ENCODE results near the gene TUBG1.

Gene TUBG1

DNA sequence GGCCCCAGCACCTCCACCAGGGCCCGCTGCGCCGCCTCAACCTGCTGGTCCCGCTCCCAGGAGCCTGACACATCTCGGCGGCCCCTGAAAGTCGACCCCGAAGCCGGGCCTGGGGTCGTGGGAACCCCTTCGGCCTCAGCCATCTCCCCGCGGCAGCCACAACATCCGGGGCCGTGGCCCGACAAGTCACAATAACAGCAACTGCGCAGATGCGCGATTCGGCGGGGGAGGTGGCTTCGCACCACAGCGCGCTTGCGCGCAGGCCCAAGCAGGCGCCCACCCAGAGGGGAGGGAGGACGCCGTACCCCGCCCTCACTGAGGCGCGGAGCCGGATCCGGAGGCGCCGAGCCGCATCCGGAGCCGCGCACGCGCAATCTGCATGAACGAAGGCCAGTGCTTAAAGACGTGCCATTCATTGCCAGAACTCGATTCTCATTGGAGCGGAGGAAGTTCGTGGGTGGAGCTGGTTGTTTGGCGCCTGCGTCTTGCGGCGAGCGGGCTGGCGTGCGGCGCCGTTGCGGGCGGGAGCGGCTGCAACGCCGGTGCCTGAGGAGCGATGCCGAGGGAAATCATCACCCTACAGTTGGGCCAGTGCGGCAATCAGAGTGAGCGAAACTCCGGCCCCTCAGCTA is at the start of gene TUBG1, which contains the start of gene RETREG3:
Gene TUBG1, plus strand, starts transcription at position 502 of the 632 bp plus-strand sequence. Its CDS starts 55 bp downstream, at position 557.
Gene RETREG3, minus strand, starts transcription at position 193 of the 632 bp plus-strand sequence. Its CDS starts 50 bp downstream, at position 143.
- peak; percentile 99 for DNase-seq (ENCODE audit: low read depth)
- TF ChIP-seq, protein P1, sequence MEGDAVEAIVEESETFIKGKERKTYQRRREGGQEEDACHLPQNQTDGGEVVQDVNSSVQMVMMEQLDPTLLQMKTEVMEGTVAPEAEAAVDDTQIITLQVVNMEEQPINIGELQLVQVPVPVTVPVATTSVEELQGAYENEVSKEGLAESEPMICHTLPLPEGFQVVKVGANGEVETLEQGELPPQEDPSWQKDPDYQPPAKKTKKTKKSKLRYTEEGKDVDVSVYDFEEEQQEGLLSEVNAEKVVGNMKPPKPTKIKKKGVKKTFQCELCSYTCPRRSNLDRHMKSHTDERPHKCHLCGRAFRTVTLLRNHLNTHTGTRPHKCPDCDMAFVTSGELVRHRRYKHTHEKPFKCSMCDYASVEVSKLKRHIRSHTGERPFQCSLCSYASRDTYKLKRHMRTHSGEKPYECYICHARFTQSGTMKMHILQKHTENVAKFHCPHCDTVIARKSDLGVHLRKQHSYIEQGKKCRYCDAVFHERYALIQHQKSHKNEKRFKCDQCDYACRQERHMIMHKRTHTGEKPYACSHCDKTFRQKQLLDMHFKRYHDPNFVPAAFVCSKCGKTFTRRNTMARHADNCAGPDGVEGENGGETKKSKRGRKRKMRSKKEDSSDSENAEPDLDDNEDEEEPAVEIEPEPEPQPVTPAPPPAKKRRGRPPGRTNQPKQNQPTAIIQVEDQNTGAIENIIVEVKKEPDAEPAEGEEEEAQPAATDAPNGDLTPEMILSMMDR (IDR thresholded peaks at IDR 0.05; ENCODE audit: insufficient read depth, low read depth, low read length, missing control alignments): peak; percentile 16
- peak within 1 kb of the TSS; percentile 100 for H3K4me3 ChIP-seq (ENCODE audit: low read depth, low read length)

DNA sequence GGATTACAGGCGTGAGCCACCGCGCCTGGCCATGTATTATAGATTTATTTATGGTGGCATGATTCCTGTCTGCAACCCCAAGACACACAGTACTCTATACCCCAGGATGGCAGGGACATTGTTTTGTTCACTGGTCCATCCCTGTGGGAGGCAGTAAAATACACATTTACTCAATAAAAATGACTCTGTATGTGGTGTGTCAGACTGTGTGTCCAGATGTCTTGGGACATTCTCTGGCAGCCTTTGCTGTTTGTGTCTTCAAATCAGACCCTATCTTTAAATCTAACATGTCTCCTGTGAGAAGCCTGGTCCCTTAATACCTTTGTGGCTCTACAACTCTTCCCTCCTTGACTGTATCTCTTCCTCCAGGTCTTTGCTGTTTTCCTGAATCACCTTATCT is 49.2 kb upstream of the TUBG1 start:
- DNase-seq (ENCODE audit: low read depth): no peak
- TF ChIP-seq, protein P1 (IDR thresholded peaks at IDR 0.05; ENCODE audit: insufficient read depth, low read depth, low read length, missing control alignments): no peak
- no peak overlapping the region for H3K4me3 ChIP-seq (ENCODE audit: low read depth, low read length)

DNA sequence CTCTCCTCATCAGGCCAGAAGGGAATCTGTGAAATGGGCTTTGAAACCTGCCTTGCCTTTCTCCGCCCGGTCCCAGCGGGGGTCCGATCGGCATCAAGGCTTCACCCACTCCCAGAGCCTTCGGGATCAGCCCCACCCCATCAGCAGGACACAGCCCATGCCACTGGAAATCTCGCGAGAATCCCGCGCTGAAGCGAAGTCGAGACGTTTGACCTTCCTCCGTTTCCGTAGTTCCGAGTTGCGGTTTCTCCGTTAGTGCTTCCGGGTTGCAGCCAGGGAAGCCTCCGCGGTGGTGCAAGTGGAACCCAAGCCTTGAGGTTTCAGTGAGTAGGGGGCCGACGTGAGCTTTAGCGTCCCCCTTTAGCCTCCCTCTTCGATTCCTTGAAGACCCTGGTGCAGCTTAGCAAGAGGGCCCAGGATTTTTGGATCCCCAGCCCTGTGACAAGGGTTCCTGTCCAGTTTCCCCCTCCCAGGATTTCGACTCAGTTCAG is 47.5 kb upstream of the TUBG1 start, which contains the start of gene COASY:
Gene COASY, plus strand, starts transcription at position 252 of the 491 bp plus-strand sequence. CDS start 475 bp downstream, outside the sequence.
- DNase-seq (ENCODE audit: low read depth): peak; percentile 98
- H3K4me3 ChIP-seq (ENCODE audit: low read depth, low read length): peak within 1 kb of the TSS; percentile 87
- TF ChIP-seq, protein P1 (IDR thresholded peaks at IDR 0.05; ENCODE audit: insufficient read depth, low read depth, low read length, missing control alignments): no peak

DNA sequence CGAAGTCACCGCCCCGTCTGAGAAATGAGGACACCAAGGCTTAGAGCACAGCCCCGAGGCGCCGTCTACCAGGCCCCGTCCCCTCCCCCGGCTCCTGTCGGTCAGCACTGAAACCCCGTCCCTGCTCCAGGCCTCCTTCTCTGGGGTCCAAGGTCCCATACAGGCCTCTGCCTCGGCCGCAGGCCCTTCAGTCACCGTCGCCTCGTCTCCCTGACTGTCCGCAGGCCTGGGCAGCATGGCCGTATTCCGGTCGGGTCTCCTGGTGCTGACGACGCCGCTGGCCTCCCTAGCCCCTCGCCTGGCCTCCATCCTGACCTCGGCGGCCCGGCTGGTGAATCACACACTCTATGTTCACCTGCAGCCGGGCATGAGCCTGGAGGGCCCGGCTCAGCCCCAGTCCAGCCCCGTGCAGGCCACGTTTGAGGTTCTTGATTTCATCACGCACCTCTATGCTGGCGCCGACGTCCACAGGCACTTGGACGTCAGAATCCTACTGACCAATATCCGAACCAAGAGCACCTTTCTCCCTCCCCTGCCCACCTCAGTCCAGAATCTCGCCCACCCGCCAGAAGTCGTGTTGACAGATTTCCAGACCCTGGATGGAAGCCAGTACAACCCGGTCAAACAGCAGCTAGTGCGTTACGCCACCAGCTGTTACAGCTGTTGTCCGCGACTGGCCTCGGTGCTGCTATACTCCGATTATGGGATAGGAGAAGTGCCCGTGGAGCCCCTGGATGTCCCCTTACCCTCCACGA is 46.9 kb upstream of the TUBG1 start:
- TF ChIP-seq, protein P1 (IDR thresholded peaks at IDR 0.05; ENCODE audit: insufficient read depth, low read depth, low read length, missing control alignments): no peak
- H3K4me3 ChIP-seq (ENCODE audit: low read depth, low read length): peak overlapping the region; percentile 87
- DNase-seq (ENCODE audit: low read depth): no peak

DNA sequence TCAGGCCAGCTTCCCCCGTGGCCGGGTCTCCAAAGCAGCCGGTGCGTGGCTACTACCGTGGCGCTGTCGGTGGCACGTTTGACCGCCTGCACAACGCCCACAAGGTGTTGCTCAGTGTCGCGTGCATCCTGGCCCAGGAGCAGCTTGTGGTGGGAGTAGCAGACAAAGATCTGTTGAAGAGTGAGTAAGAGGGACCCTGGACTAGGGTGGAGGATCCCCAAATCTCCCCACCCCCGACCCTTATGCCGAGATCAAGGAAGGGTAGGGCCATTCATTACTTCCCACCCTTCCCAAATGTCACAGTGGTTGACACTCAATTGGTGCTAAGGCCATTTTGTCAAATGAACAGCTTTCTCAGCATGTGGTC is 46.4 kb upstream of the TUBG1 start:
- TF ChIP-seq, protein P1 (IDR thresholded peaks at IDR 0.05; ENCODE audit: insufficient read depth, low read depth, low read length, missing control alignments): no peak
- peak; percentile 62 for DNase-seq (ENCODE audit: low read depth)
- peak overlapping the region; percentile 87 for H3K4me3 ChIP-seq (ENCODE audit: low read depth, low read length)

DNA sequence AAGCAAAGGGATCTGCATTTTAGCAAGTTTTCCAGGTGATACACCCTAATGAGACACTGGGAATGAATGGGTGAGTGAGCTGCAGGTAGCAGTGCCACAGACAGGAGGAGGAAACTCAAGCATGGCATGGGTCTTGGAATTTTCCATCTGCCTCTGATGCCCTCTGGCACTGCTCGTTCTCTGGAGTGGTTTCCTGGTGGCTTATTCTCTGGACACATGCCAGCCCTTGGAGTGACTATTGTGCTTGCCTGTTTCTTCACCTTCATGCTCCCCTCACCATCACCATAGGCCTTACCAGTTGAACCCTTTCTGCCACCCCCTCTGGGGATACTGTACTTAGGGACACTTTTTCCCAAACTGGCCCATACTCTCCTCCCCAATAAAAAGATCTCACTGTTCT is 45.9 kb upstream of the TUBG1 start:
- peak overlapping the region; percentile 87 for H3K4me3 ChIP-seq (ENCODE audit: low read depth, low read length)
- no peak for DNase-seq (ENCODE audit: low read depth)
- TF ChIP-seq, protein P1 (IDR thresholded peaks at IDR 0.05; ENCODE audit: insufficient read depth, low read depth, low read length, missing control alignments): no peak
